Adrenal gland (tissue), 12 donors: ENCODE results near the gene CLMN. TPM values are rescaled to one million over a fixed set of nuclear protein-coding genes. Genes with fewer than 3 reads are reported as not detected.

ENCODE experiments used
- DNase-seq, 7 donors: peaks; one replicate each; pipeline ENCODE4 v3.0.0-alpha.2; 2019 to 2020
- H3K27ac ChIP-seq, 5 donors: fragments of 200-600 bp; sonication (generic) in 4 of 5; 1 replicate in 3 of 5; 2 replicates in 2 of 5; pipeline versions ENCODE4 v1.5.1 to v1.8.0; 2016 to 2020; ENCODE audit warnings: mild to moderate bottlenecking in 1 of 5
- H3K27me3 ChIP-seq: fragments of 200-600 bp; 2 replicates; pipeline ENCODE4 v1.8.0; 2021
- H3K36me3 ChIP-seq, 2 donors: fragments of 200-600 bp; replicated peaks in 1 of 2; 1 replicate in 1 of 2; 2 replicates in 1 of 2; pipeline versions ENCODE4 v1.5.1 to v1.8.0; 2018 to 2022
- H3K4me1 ChIP-seq, 2 donors: fragments of 200-600 bp; replicated peaks in 1 of 2; 1 replicate in 1 of 2; 2 replicates in 1 of 2; pipeline versions ENCODE4 v1.5.1 to v1.8.0; 2018 to 2021
- H3K4me3 ChIP-seq, 4 donors: fragments of 200-600 bp; sonication (generic) in 3 of 4; one replicate each; pipeline ENCODE4 v1.5.1; 2016 to 2018
- H3K9me3 ChIP-seq, 3 donors: fragments of 200-600 bp; sonication (generic) in 1 of 3; replicated peaks in 1 of 3; 1 replicate in 2 of 3; 2 replicates in 1 of 3; pipeline versions ENCODE4 v1.5.1 to v1.8.0; 2016 to 2021
- CTCF ChIP-seq, 6 experiments: fragments of 450-650 bp in 4 of 6; fragments of 200-600 bp in 2 of 6; sonication (generic) in 1 of 6; IDR thresholded peaks; 1 replicate in 5 of 6; 2 replicates in 1 of 6; pipeline versions ENCODE4 v1.5.1 to v1.8.0; 2016 to 2021; ENCODE audit warnings: antibody characterized with exemption in 6 of 6, mild to moderate bottlenecking in 2 of 6, moderate library complexity in 1 of 6
- POLR2A ChIP-seq, 2 donors: fragments of 450-650 bp; IDR thresholded peaks; one replicate each; pipeline ENCODE4 v1.6.1; 2017; ENCODE audit warnings: antibody characterized with exemption in 2 of 2, mild to moderate bottlenecking in 2 of 2, moderate library complexity in 1 of 2
- WGBS, 4 donors: extraction: QIAGEN DNeasy Blood & Tissue Kit in 2 of 4; methylation state at CpG; one replicate each; pipeline versions ENCODE4 v1.1.5 to v1.1.7; 2013 to 2017; 5-methylcytosine and 5-hydroxymethylcytosine counted together
- intact Hi-C, 2 donors: fragments of 100-400 bp; cut with DNase I; formaldehyde crosslinking; loops; one replicate each; pipeline versions ENCODE4 v1.14.1 to v1.15.0; 2022 to 2023
- polyA plus RNA-seq, 3 donors: library from polyadenylated mRNA; stranded (reverse); fragments of 200-250 nt in 2 of 3; fragments of 350-450 nt in 1 of 3; fragmentation: Illumina TruSeq in 1 of 3; extraction: RNeasy Lipid Tissue Mini Kit (QIAGEN cat#74804) in 1 of 3; gene quantifications; one replicate each; pipeline ENCODE4 v1.2.3, GENCODE V29; 2013 to 2014
- total RNA-seq, 9 donors: library from RNA; depleted of rRNA in 4 of 9; stranded (reverse); fragments of >200 nt in 4 of 9; fragments of 120-200 nt in 1 of 9; fragmentation: NEBNext Ultra II Directional in 1 of 9; extraction: Animal tissue kit (Norgen Biotek cat#: 25700) in 1 of 9; gene quantifications; one replicate each; pipeline versions ENCODE4 v1.1.0 to v1.2.4, GENCODE V29; 2013 to 2023
- donor health status: healthy with polysubstance abuse.
- donor health status: Bipolar disorder and iron deficiency.
- donor health status: DM: yes; HTN: yes; CAD: no.
- donor health status: DM: no; HTN: no; CAD: no.
- donor health status: DM: no; HTN: no; CAD: no.
- donor health status: DM: yes; HTN: yes; CAD: no.

CLMN gene
- total and polyA plus RNA-seq, 12 donors: 2.7 to 9.5 (median 4.9) TPM

- Histone ChIP-seq H3K27me3 (no peaks in the 10 kb centered on the region), H3K4me3 (no peak overlapping the region), H3K36me3 (no peaks in the 10 kb centered on the region), H3K9me3 (no peaks in the 10 kb centered on the region), H3K4me1 (peaks cover 0 to 12% of the 10 kb centered on the region in 2 donors), H3K27ac (no peak overlapping the region)
- no peak for DNase-seq
- WGBS, 4 donors: 81 to 91% (median 84%) methylated on average over 9 to 17 of the region's 17 CpGs
- intact Hi-C loops: no loop called here
- TF ChIP-seq CTCF (IDR thresholded peaks at IDR 0.05): no peak
- TF ChIP-seq POLR2A (IDR thresholded peaks at IDR 0.05): no peak
These were observed 82.4 kb downstream of the CLMN start for GRCh38 chr14:95237121-95237957.

GRCh38 chr14:95236221-95236620 is 83.5 kb downstream of the CLMN start:
- no peaks in the 10 kb centered on the region for H3K27me3 ChIP-seq
- H3K27ac ChIP-seq: no peak overlapping the region
- intact Hi-C loops: no loop called here
- TF ChIP-seq CTCF (IDR thresholded peaks at IDR 0.05) (no peak), POLR2A (IDR thresholded peaks at IDR 0.05) (no peak)
- H3K4me3 ChIP-seq: no peak overlapping the region
- H3K4me1 ChIP-seq: peaks cover 0 to 12% of the 10 kb centered on the region in 2 donors
- DNase-seq: no peak
- no peaks in the 10 kb centered on the region for H3K36me3 ChIP-seq
- H3K9me3 ChIP-seq: no peaks in the 10 kb centered on the region
- 71 to 85% (median 75%) methylated on average over 6 to 12 of the region's 12 CpGs; no CpG with 5 or more reads in 1 of the 4 donors for WGBS, 4 donors

GRCh38 chr14:95235767-95236166 is 83.9 kb downstream of the CLMN start:
- H3K36me3 ChIP-seq: no peaks in the 10 kb centered on the region
- DNase-seq: no peak
- H3K9me3 ChIP-seq: no peaks in the 10 kb centered on the region
- intact Hi-C loops: no loop called here
- no peak overlapping the region for H3K4me3 ChIP-seq
- H3K27me3 ChIP-seq: no peaks in the 10 kb centered on the region
- WGBS, 4 donors: 93 to 95% (median 95%) methylated on average over 11 to 14 of the region's 14 CpGs
- no peak overlapping the region for H3K27ac ChIP-seq
- TF ChIP-seq POLR2A (IDR thresholded peaks at IDR 0.05): no peak
- no peak for TF ChIP-seq CTCF (IDR thresholded peaks at IDR 0.05)
- peaks cover 0 to 12% of the 10 kb centered on the region in 2 donors for H3K4me1 ChIP-seq

GRCh38 chr14:95235351-95235750 is 84.4 kb downstream of the CLMN start:
- WGBS, 4 donors: 87 to 93% (median 88%) methylated on average over 3 to 4 of the region's 4 CpGs
- DNase-seq: no peak

More at GRCh38 chr14:95235351-95235750, 84.4 kb downstream of the CLMN start:
- TF ChIP-seq POLR2A (IDR thresholded peaks at IDR 0.05) (no peak), CTCF (IDR thresholded peaks at IDR 0.05) (no peak)
- no peaks in the 10 kb centered on the region for H3K36me3 ChIP-seq
- H3K27ac ChIP-seq: no peak overlapping the region
- no peaks in the 10 kb centered on the region for H3K27me3 ChIP-seq
- intact Hi-C loops: no loop called here
- H3K4me3 ChIP-seq: no peak overlapping the region
- H3K4me1 ChIP-seq: peaks cover 0 to 12% of the 10 kb centered on the region in 2 donors
- H3K9me3 ChIP-seq: no peaks in the 10 kb centered on the region
